SHP77 treated with DMSO at 0.1 percent for 48 hours (cell line): ENCODE data around the gene TLR5.

Experiments
- DNase-seq: peaks from one replicate; lab custom pipeline; 2025; lab: John Stamatoyannopoulos, UW

The TLR5 gene

DNA sequence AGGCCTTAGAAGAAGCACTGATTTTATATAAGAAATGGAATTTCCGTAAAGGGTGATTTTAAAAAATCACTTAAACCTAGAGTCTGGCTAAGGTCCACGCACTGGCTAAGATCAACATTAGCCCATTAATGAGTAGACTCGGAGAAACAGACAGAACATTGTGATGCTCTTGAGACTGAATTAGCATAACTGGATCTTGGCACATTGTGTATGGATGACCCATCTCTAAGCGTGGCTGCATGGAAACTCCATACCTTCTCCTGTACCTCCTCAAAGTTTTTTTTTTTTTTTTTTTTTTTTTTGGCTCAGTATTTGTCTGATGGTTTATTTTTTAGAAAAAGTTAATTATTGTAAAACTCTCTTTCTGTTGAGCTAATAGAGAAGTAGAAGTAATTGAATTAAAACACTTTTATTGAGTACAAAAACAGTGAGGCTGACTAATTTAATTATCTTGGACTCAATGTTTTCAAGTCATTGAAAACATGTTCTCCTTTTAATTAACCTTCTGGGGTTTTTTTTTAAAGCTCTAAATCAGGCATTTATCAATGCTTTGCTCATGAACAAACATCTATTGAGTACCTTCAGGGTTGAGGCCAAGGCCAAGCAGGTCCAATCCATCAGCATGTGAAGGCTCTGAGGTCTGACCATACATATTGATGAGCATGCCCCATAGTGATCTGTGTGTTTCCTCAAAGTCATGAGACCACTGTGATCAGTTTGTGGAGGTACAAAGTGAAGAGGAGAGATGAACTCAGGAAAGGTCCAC lies 74.0 kb downstream of the TLR5 start:
- no peak for DNase-seq

DNA sequence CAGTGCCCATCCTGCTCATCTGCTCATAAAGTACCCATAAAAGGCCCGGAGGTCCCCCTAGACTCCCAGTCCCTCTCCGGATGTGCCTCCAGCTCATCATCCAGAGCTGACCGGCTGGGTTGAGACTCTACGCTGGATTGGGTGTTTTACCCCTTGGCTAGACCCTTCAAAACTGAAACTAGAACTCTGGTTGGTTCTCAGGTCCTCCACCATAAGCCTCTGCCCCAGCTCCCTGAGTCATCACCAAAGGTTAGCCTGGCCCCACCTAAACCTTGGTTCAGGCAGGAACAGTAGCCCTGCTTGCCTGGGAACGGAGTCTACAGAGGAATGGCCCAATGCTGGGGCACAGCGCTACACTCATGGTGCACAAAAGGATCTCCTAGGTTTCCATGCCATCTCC lies 75.1 kb downstream of the TLR5 start:
- no peak for DNase-seq

DNA sequence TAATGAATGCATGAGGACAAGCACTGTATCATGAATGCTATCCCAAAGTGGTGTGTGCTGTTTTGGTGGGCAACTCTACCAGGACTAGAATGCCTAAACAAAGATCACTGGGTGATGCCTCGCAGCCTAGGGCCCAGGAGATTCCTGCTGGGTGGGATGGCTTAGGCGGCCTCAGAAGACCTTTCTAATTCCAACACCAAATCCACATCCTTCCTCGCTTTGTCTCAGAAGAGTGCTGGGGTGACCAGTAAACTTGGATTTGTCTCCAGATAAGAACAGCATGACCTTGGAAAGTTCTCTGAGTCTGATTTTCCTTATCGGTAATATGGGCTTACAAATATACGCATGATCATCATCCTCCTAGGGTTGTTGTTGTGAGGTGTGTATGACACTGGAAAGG lies 76.6 kb downstream of the TLR5 start:
- DNase-seq = no peak

DNA sequence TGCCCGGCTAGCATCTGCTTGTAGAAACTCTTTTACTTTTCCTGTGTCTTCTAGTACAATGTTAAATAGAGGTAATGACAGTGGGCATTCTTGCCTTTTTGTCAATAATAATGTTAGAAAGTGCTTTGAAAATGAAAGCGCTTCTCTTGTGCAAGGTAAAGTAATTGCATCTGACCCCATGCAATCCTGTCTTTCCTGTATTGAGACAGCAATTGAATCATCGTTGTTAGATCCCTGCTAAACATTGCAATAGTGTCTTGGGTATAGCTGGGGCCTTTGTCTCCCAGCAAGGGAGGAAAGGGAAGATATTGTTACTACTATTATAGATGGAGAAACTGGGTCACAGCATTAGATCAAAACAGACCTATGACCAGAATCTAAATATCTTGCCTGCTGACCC lies 80.9 kb downstream of the TLR5 start:
- no peak for DNase-seq

DNA sequence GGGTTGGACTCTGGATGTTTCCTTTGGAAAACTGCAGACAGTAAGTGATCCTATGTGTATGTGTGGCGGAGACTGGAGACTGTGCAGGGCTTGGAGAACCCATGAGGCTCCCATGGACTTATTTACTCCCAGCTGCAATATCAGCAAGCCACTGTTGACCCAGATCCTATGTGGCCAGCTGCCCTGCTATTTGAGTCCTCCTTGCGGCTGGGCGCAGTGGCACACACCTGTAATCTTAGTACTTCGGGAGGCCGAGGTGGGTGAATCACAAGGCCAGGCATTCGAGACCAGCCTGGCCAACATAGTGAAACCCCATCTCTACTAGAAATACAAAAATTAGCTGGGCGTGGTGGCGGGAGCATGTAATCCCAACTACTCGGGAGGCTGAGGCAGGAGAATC lies 83.5 kb downstream of the TLR5 start:
- no peak for DNase-seq
